NCI-H1105 (cell line): ENCODE data around the gene OGFOD2.
"Not testable (repeated sequence)": the region's sequence is repeated elsewhere in the genome, so short reads cannot be mapped to it uniquely, and the experiment has no call there.

ENCODE experiments used
- DNase-seq: peaks from one replicate; lab custom pipeline; 2025; lab: John Stamatoyannopoulos, UW

Gene OGFOD2

GRCh38 chr12:123005081-123005626 lies 30.1 kb downstream of the OGFOD2 start:
- no peak for DNase-seq

- DNase-seq = no peak
Observed at GRCh38 chr12:123006977-123007376, 31.9 kb downstream of the OGFOD2 start.

- no peak for DNase-seq
Observed at GRCh38 chr12:123010110-123010509, 35.1 kb downstream of the OGFOD2 start.

GRCh38 chr12:123010681-123011080 lies 35.6 kb downstream of the OGFOD2 start:
- DNase-seq = no peak

GRCh38 chr12:123011701-123012100 lies 36.7 kb downstream of the OGFOD2 start:
- no peak for DNase-seq

GRCh38 chr12:123013185-123014095 lies 38.4 kb downstream of the OGFOD2 start:
- DNase-seq = no peak

GRCh38 chr12:123014473-123014872 lies 39.4 kb downstream of the OGFOD2 start:
- DNase-seq = not testable (repeated sequence)

GRCh38 chr12:123017753-123018152 lies 42.7 kb downstream of the OGFOD2 start:
- no peak for DNase-seq

- DNase-seq = no peak
Observed at GRCh38 chr12:123019841-123020138, 44.7 kb downstream of the OGFOD2 start.

GRCh38 chr12:123021688-123022604 lies 46.9 kb downstream of the OGFOD2 start:
- DNase-seq = no peak

GRCh38 chr12:123022846-123023245 lies 47.8 kb downstream of the OGFOD2 start:
- DNase-seq = no peak

- no peak for DNase-seq
Observed at GRCh38 chr12:123024819-123025391, 49.9 kb downstream of the OGFOD2 start.

GRCh38 chr12:123026094-123026853 lies 51.2 kb downstream of the OGFOD2 start:
- no peak for DNase-seq

- no peak for DNase-seq
Observed at GRCh38 chr12:123027726-123028445, 52.8 kb downstream of the OGFOD2 start.

- no peak for DNase-seq
Observed at GRCh38 chr12:123028475-123028874, 53.4 kb downstream of the OGFOD2 start.

- no peak for DNase-seq
Observed at GRCh38 chr12:123029550-123029949, 54.5 kb downstream of the OGFOD2 start.
